Lower lobe of right lung (tissue), 2 donors: Measurements from ENCODE around the gene DAPK2. TPM values are rescaled to one million over a fixed set of nuclear protein-coding genes. Genes with fewer than 3 reads are reported as not detected.
"Not testable (repeated sequence)": the region's sequence is repeated elsewhere in the genome, so short reads cannot be mapped to it uniquely, and the experiment has no call there.

Experiments used
- ATAC-seq, 2 donors: fragments of 200-7000 bp; cut with Tn5 transposase; one replicate each; pipeline ENCODE4 v1.9.1; 2020 to 2022; ENCODE audit warnings: mild to moderate bottlenecking in 2 of 2, moderate library complexity in 2 of 2
- DNase-seq: peaks from one replicate; pipeline ENCODE4 v3.0.0-alpha.2; 2020
- H3K27ac ChIP-seq: fragments of 200-600 bp; one replicate; pipeline ENCODE4 v1.8.0; 2022
- H3K27me3 ChIP-seq: fragments of 200-600 bp; one replicate; pipeline ENCODE4 v1.8.0; 2022; ENCODE audit warnings: low read depth
- H3K36me3 ChIP-seq: fragments of 200-600 bp; one replicate; pipeline ENCODE4 v1.8.0; 2022; ENCODE audit warnings: mild to moderate bottlenecking
- H3K4me1 ChIP-seq: fragments of 200-600 bp; one replicate; pipeline ENCODE4 v1.8.0; 2022
- H3K4me3 ChIP-seq: fragments of 200-600 bp; one replicate; pipeline ENCODE4 v1.8.0; 2022; ENCODE audit warnings: mild to moderate bottlenecking
- H3K9me3 ChIP-seq: fragments of 200-600 bp; one replicate; pipeline ENCODE4 v1.8.0; 2022
- CTCF ChIP-seq: fragments of 200-600 bp; IDR thresholded peaks from one replicate; pipeline ENCODE4 v1.8.0; 2022; ENCODE audit warnings: antibody characterized with exemption, mild to moderate bottlenecking
- intact Hi-C: fragments of 100-400 bp; cut with DNase I; formaldehyde crosslinking; loops from one replicate; pipeline ENCODE4 v1.11.0; 2022
- total RNA-seq: library from RNA; stranded (reverse); fragmentation: NEBNext Ultra II Directional; extraction: Animal tissue kit (Norgen Biotek cat#: 25700); gene quantifications from one replicate; pipeline ENCODE4 v1.2.1, GENCODE V29; 2021
- donor health status: DM: no; HTN: yes; CAD: no; lungs with severe emphysema.

Gene DAPK2
- total RNA-seq, 1 donor from 2014 or later, result 56.8 TPM

- H3K9me3 ChIP-seq, result no peaks in the 10 kb centered on the region
- no peaks in the 10 kb centered on the region for H3K27me3 ChIP-seq
- ATAC-seq, result no peak
- intact Hi-C loops, result no loop called here
- H3K4me1 ChIP-seq, result peaks cover 26% of the 10 kb centered on the region
- H3K4me3 ChIP-seq, result no peak overlapping the region
- no peak overlapping the region for H3K27ac ChIP-seq
- no peak for DNase-seq
- TF ChIP-seq CTCF, result no peak
- peaks cover 2% of the 10 kb centered on the region for H3K36me3 ChIP-seq
These were observed 143.6 kb downstream of the DAPK2 start for GRCh38 chr15:63902671-63903035.

- ATAC-seq (no peak), DNase-seq (no peak)
- Histone ChIP-seq H3K27ac (no peak overlapping the region), H3K27me3 (no peaks in the 10 kb centered on the region), H3K36me3 (no peaks in the 10 kb centered on the region), H3K4me3 (no peak overlapping the region), H3K9me3 (no peaks in the 10 kb centered on the region), H3K4me1 (peaks cover 26% of the 10 kb centered on the region)
- TF ChIP-seq CTCF, result no peak
- intact Hi-C loops, result no loop called here
These were observed 144.2 kb downstream of the DAPK2 start for GRCh38 chr15:63901912-63902670.

GRCh38 chr15:63900306-63900705 is 146.0 kb downstream of the DAPK2 start:
- peaks cover 26% of the 10 kb centered on the region for H3K4me1 ChIP-seq
- H3K27ac ChIP-seq, result no peak overlapping the region
- H3K27me3 ChIP-seq, result no peaks in the 10 kb centered on the region
- no peaks in the 10 kb centered on the region for H3K9me3 ChIP-seq
- no peak for TF ChIP-seq CTCF
- no peak overlapping the region for H3K4me3 ChIP-seq
- no peaks in the 10 kb centered on the region for H3K36me3 ChIP-seq
- DNase-seq, result no peak
- no peak for ATAC-seq
- intact Hi-C loops, result no loop called here

GRCh38 chr15:63899606-63900005 is 146.7 kb downstream of the DAPK2 start:
- H3K36me3 ChIP-seq, H3K9me3 ChIP-seq, H3K27me3 ChIP-seq, intact Hi-C loops: not testable (repeated sequence)
- Histone ChIP-seq H3K4me1 (peaks cover 26% of the 10 kb centered on the region), H3K27ac (peak overlapping the region; percentile 36), H3K4me3 (peak overlapping the region; percentile 11)
- DNase-seq, result peak; percentile 47
- ATAC-seq, result peak in 1 of 2 donors; percentile 5

- no peak for TF ChIP-seq CTCF
- peak; percentile 58 to 68 for ATAC-seq
- intact Hi-C loops, result no loop called here
- Histone ChIP-seq H3K9me3 (no peaks in the 10 kb centered on the region), H3K36me3 (no peaks in the 10 kb centered on the region), H3K27me3 (no peaks in the 10 kb centered on the region), H3K27ac (peak overlapping the region; percentile 36), H3K4me1 (peaks cover 28% of the 10 kb centered on the region), H3K4me3 (peak overlapping the region; percentile 11)
- DNase-seq, result peak; percentile 64
These were observed 147.1 kb downstream of the DAPK2 start for GRCh38 chr15:63899193-63899592.

GRCh38 chr15:63896336-63897115 is 149.8 kb downstream of the DAPK2 start:
- Histone ChIP-seq H3K27ac (no peak overlapping the region), H3K4me3 (no peak overlapping the region), H3K36me3 (no peaks in the 10 kb centered on the region), H3K27me3 (no peaks in the 10 kb centered on the region), H3K9me3 (no peaks in the 10 kb centered on the region), H3K4me1 (peaks cover 51% of the 10 kb centered on the region)
- DNase-seq (no peak), ATAC-seq (peak; percentile 39 to 55)
- no peak for TF ChIP-seq CTCF
- intact Hi-C loops, result no loop called here
